HepG2 (cell line): ENCODE measurements around the gene TAOK3. TPM values are rescaled to one million over a fixed set of nuclear protein-coding genes. Genes with fewer than 3 reads are reported as not detected.

Experiments
- AKAP8 ChIP-seq: sonication (generic); formaldehyde crosslinking; IDR thresholded peaks from 2 replicates; pipeline ENCODE4 v1.5.1; 2020; ENCODE audit warnings: mild to moderate bottlenecking, missing genetic modification reagents
- KLF11 ChIP-seq: IDR thresholded peaks from 2 replicates; pipeline ENCODE4 v1.6.1; 2016; ENCODE audit warnings: missing compliant biosample characterization
- NCOA5 ChIP-seq: sonication (generic); formaldehyde crosslinking; IDR thresholded peaks from 2 replicates; pipeline ENCODE4 v1.4.0; 2020; ENCODE audit warnings: missing genetic modification reagents
- RFXANK ChIP-seq: IDR thresholded peaks from 2 replicates; pipeline ENCODE4 v1.6.1; 2016
- SPEN ChIP-seq: sonication (generic); formaldehyde crosslinking; IDR thresholded peaks from 2 replicates; pipeline ENCODE4 v1.5.1; 2020; ENCODE audit warnings: low read depth, mild to moderate bottlenecking, missing genetic modification reagents
- ZFAT ChIP-seq: sonication (generic); formaldehyde crosslinking; conservative IDR thresholded peaks from 2 replicates; pipeline ENCODE4 v1.8.1; 2023; ENCODE audit warnings: missing genetic modification reagents, inconsistent platforms
- ZFX ChIP-seq: sonication (generic); formaldehyde crosslinking; IDR thresholded peaks from 2 replicates; pipeline ENCODE4 v1.4.0; 2020; ENCODE audit warnings: mild to moderate bottlenecking, low read depth, missing genetic modification reagents, moderate library complexity
- ZNF20 ChIP-seq: sonication (generic); formaldehyde crosslinking; IDR thresholded peaks from 2 replicates; pipeline ENCODE4 v1.4.0; 2020; ENCODE audit warnings: mild to moderate bottlenecking, moderate library complexity, missing genetic modification reagents
- ZNF251 ChIP-seq: sonication (generic); formaldehyde crosslinking; IDR thresholded peaks from 2 replicates; pipeline ENCODE4 v1.9.0; 2021; ENCODE audit warnings: mild to moderate bottlenecking, missing genetic modification reagents
- ZNF274 ChIP-seq: sonication (generic); formaldehyde crosslinking; IDR thresholded peaks from 2 replicates; pipeline ENCODE4 v1.5.1; 2020; ENCODE audit warnings: mild to moderate bottlenecking, missing genetic modification reagents
- ZNF343 ChIP-seq: sonication (generic); formaldehyde crosslinking; IDR thresholded peaks from 2 replicates; pipeline ENCODE4 v1.4.0; 2020; ENCODE audit warnings: mild to moderate bottlenecking, missing genetic modification reagents
- ZNF768 ChIP-seq: sonication (generic); formaldehyde crosslinking; IDR thresholded peaks from 2 replicates; pipeline ENCODE4 v1.4.0; 2020; ENCODE audit warnings: missing genetic modification reagents
- polyA plus RNA-seq, 8 experiments: library from polyadenylated mRNA; depleted of rRNA in 3 of 8; stranded (reverse) in 7 of 8; unstranded in 1 of 8; fragments of >200 nt; fragmentation: Illumina TruSeq in 4 of 8; extraction: Trizol in 4 of 8; gene quantifications; 2 replicates each; pipeline versions ENCODE4 v1.2.1 to v1.2.3, GENCODE V29; 2011 to 2016; ENCODE audit warnings: low read depth in 4 of 8, missing spikeins in 1 of 8, mixed read lengths in 1 of 8; ENCODE audit not compliant: insufficient read depth in 1 of 8
- total RNA-seq, 5 experiments: library from RNA; depleted of rRNA; stranded (reverse); fragments of >200 nt; fragmentation: Illumina TruSeq; extraction: Trizol; gene quantifications; 2 replicates each; pipeline ENCODE4 v1.2.3, GENCODE V29; 2016; ENCODE audit warnings: low read depth in 1 of 5
- TF ChIP-seq, protein P1 (sequence below): sonication (generic); formaldehyde crosslinking; IDR thresholded peaks from 2 replicates; pipeline ENCODE4 v1.5.0; 2020; ENCODE audit warnings: mild to moderate bottlenecking, missing genetic modification reagents, borderline replicate concordance
- TF ChIP-seq, protein P2 (sequence below): sonication (generic); formaldehyde crosslinking; IDR thresholded peaks from 2 replicates; pipeline ENCODE4 v1.9.0; 2021; ENCODE audit warnings: missing genetic modification reagents, borderline replicate concordance
- TF ChIP-seq, protein P3 (sequence below): sonication (generic); formaldehyde crosslinking; IDR thresholded peaks from 2 replicates; pipeline ENCODE4 v1.4.0; 2020; ENCODE audit warnings: mild to moderate bottlenecking, missing genetic modification reagents
- TF ChIP-seq, protein P4 (sequence below): sonication (generic); formaldehyde crosslinking; IDR thresholded peaks from 2 replicates; pipeline ENCODE4 v1.9.0; 2021; ENCODE audit warnings: missing genetic modification reagents, mild to moderate bottlenecking, borderline replicate concordance
- TF ChIP-seq, protein P5 (sequence below): sonication (generic); formaldehyde crosslinking; IDR thresholded peaks from 2 replicates; pipeline ENCODE4 v1.4.0; 2020; ENCODE audit warnings: missing genetic modification reagents, borderline replicate concordance

Gene TAOK3
- total and polyA plus RNA-seq, 2 of the 13 experiments (the other 11 are each of a cell fraction or from before 2014, with no cell fraction given) = 10.4 to 12.3 TPM

DNA sequence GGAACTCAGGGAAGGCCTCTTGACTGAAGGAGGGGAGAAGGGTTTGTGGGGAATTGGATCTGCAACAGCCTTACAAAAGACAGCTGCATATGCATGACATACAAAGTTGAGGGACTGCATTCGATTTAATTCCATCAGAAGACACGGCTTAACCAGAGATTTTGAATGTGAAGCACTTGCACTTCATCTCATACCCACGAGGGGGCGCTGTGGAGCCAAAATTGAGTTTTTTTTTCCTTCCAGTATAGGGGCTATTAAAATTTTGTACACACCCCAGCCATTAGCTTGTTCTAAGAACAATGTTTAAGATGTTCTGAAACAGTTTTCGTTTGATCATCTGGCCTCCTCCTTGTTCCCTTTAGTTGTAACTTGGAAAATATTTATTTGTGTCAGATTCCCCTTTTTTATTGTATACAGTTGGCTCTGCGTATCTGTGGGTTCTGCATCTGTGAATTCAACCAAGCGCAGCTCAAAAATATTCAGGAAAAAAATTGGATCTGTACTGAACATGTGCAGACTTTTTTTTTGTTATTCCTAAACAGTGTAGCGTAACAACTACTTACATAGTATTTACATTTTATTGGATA lies 5.3 kb upstream of the TAOK3 start (continued):
- TF ChIP-seq, protein P1, sequence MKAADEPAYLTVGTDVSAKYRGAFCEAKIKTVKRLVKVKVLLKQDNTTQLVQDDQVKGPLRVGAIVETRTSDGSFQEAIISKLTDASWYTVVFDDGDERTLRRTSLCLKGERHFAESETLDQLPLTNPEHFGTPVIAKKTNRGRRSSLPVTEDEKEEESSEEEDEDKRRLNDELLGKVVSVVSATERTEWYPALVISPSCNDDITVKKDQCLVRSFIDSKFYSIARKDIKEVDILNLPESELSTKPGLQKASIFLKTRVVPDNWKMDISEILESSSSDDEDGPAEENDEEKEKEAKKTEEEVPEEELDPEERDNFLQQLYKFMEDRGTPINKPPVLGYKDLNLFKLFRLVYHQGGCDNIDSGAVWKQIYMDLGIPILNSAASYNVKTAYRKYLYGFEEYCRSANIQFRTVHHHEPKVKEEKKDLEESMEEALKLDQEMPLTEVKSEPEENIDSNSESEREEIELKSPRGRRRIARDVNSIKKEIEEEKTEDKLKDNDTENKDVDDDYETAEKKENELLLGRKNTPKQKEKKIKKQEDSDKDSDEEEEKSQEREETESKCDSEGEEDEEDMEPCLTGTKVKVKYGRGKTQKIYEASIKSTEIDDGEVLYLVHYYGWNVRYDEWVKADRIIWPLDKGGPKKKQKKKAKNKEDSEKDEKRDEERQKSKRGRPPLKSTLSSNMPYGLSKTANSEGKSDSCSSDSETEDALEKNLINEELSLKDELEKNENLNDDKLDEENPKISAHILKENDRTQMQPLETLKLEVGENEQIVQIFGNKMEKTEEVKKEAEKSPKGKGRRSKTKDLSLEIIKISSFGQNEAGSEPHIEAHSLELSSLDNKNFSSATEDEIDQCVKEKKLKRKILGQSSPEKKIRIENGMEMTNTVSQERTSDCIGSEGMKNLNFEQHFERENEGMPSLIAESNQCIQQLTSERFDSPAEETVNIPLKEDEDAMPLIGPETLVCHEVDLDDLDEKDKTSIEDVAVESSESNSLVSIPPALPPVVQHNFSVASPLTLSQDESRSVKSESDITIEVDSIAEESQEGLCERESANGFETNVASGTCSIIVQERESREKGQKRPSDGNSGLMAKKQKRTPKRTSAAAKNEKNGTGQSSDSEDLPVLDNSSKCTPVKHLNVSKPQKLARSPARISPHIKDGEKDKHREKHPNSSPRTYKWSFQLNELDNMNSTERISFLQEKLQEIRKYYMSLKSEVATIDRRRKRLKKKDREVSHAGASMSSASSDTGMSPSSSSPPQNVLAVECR (CRISPR knock-in tag) = peak; percentile 23; the same call in 1 of the 2 replicates
- TF ChIP-seq ZNF343 (CRISPR knock-in tag) (no peak), RFXANK (CRISPR knock-in tag) (no peak), ZFAT (CRISPR knock-in tag) (no peak), NCOA5 (CRISPR knock-in tag) (no peak), ZNF768 (no peak), ZFX (CRISPR knock-in tag) (0 out of 2 replicates have a peak, but pooled peaks have one; percentile 24), ZNF274 (no peak), KLF11 (no peak), ZNF251 (CRISPR knock-in tag) (no peak), AKAP8 (CRISPR knock-in tag) (no peak), SPEN (CRISPR knock-in tag) (no peak), ZNF20 (CRISPR knock-in tag) (no peak)
- TF ChIP-seq, protein P2, sequence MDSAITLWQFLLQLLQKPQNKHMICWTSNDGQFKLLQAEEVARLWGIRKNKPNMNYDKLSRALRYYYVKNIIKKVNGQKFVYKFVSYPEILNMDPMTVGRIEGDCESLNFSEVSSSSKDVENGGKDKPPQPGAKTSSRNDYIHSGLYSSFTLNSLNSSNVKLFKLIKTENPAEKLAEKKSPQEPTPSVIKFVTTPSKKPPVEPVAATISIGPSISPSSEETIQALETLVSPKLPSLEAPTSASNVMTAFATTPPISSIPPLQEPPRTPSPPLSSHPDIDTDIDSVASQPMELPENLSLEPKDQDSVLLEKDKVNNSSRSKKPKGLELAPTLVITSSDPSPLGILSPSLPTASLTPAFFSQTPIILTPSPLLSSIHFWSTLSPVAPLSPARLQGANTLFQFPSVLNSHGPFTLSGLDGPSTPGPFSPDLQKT (CRISPR knock-in tag) = no peak
- TF ChIP-seq, protein P3, sequence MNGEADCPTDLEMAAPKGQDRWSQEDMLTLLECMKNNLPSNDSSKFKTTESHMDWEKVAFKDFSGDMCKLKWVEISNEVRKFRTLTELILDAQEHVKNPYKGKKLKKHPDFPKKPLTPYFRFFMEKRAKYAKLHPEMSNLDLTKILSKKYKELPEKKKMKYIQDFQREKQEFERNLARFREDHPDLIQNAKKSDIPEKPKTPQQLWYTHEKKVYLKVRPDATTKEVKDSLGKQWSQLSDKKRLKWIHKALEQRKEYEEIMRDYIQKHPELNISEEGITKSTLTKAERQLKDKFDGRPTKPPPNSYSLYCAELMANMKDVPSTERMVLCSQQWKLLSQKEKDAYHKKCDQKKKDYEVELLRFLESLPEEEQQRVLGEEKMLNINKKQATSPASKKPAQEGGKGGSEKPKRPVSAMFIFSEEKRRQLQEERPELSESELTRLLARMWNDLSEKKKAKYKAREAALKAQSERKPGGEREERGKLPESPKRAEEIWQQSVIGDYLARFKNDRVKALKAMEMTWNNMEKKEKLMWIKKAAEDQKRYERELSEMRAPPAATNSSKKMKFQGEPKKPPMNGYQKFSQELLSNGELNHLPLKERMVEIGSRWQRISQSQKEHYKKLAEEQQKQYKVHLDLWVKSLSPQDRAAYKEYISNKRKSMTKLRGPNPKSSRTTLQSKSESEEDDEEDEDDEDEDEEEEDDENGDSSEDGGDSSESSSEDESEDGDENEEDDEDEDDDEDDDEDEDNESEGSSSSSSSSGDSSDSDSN = no peak
- TF ChIP-seq, protein P4, sequence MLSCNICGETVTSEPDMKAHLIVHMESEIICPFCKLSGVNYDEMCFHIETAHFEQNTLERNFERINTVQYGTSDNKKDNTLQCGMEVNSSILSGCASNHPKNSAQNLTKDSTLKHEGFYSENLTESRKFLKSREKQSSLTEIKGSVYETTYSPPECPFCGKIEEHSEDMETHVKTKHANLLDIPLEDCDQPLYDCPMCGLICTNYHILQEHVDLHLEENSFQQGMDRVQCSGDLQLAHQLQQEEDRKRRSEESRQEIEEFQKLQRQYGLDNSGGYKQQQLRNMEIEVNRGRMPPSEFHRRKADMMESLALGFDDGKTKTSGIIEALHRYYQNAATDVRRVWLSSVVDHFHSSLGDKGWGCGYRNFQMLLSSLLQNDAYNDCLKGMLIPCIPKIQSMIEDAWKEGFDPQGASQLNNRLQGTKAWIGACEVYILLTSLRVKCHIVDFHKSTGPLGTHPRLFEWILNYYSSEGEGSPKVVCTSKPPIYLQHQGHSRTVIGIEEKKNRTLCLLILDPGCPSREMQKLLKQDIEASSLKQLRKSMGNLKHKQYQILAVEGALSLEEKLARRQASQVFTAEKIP (CRISPR knock-in tag) = no peak
- TF ChIP-seq, protein P5, sequence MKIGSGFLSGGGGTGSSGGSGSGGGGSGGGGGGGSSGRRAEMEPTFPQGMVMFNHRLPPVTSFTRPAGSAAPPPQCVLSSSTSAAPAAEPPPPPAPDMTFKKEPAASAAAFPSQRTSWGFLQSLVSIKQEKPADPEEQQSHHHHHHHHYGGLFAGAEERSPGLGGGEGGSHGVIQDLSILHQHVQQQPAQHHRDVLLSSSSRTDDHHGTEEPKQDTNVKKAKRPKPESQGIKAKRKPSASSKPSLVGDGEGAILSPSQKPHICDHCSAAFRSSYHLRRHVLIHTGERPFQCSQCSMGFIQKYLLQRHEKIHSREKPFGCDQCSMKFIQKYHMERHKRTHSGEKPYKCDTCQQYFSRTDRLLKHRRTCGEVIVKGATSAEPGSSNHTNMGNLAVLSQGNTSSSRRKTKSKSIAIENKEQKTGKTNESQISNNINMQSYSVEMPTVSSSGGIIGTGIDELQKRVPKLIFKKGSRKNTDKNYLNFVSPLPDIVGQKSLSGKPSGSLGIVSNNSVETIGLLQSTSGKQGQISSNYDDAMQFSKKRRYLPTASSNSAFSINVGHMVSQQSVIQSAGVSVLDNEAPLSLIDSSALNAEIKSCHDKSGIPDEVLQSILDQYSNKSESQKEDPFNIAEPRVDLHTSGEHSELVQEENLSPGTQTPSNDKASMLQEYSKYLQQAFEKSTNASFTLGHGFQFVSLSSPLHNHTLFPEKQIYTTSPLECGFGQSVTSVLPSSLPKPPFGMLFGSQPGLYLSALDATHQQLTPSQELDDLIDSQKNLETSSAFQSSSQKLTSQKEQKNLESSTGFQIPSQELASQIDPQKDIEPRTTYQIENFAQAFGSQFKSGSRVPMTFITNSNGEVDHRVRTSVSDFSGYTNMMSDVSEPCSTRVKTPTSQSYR (CRISPR knock-in tag) = no peak
